Measurements from ENCODE around the gene MACROD2.

The MACROD2 gene

GRCh38 chr20:14116037-14116436 is 120.7 kb downstream of the MACROD2 start:
- Histone ChIP-seq H3K27me3 (no peaks in the 10 kb centered on the region), H3K36me3 (no peaks in the 10 kb centered on the region), H3K4me1 (ENCODE audit: control insufficient read depth in 1 of 2, insufficient read depth in 1 of 2, low read depth in 1 of 2, low read length in 1 of 2) (no peaks in the 10 kb centered on the region), H3K9me3 (no peaks in the 10 kb centered on the region), H3K27ac (no peak overlapping the region), H3K4me3 (ENCODE audit: low read depth in 1 of 2, low read length in 1 of 2) (no peak overlapping the region)
- TF ChIP-seq CTCF (IDR thresholded peaks at IDR 0.05) = no peak

- no peaks in the 10 kb centered on the region for H3K9me3 ChIP-seq
- H3K4me1 ChIP-seq (ENCODE audit: control insufficient read depth in 1 of 2, insufficient read depth in 1 of 2, low read depth in 1 of 2, low read length in 1 of 2) = no peaks in the 10 kb centered on the region
- no peak for TF ChIP-seq CTCF (IDR thresholded peaks at IDR 0.05)
- no peaks in the 10 kb centered on the region for H3K36me3 ChIP-seq
- H3K27ac ChIP-seq = no peak overlapping the region
- H3K4me3 ChIP-seq (ENCODE audit: low read depth in 1 of 2, low read length in 1 of 2) = no peak overlapping the region
- H3K27me3 ChIP-seq = no peaks in the 10 kb centered on the region
These were observed 122.5 kb downstream of the MACROD2 start for GRCh38 chr20:14117768-14118167.

GRCh38 chr20:14126856-14127255 is 131.5 kb downstream of the MACROD2 start:
- TF ChIP-seq CTCF (IDR thresholded peaks at IDR 0.05) = no peak
- Histone ChIP-seq H3K27ac (no peak overlapping the region), H3K4me1 (ENCODE audit: control insufficient read depth in 1 of 2, insufficient read depth in 1 of 2, low read depth in 1 of 2, low read length in 1 of 2) (no peaks in the 10 kb centered on the region), H3K27me3 (no peaks in the 10 kb centered on the region), H3K4me3 (ENCODE audit: low read depth in 1 of 2, low read length in 1 of 2) (no peak overlapping the region), H3K9me3 (no peaks in the 10 kb centered on the region), H3K36me3 (no peaks in the 10 kb centered on the region)

- H3K27ac ChIP-seq = no peak overlapping the region
- H3K4me3 ChIP-seq (ENCODE audit: low read depth in 1 of 2, low read length in 1 of 2) = no peak overlapping the region
- H3K27me3 ChIP-seq = no peaks in the 10 kb centered on the region
- H3K36me3 ChIP-seq = no peaks in the 10 kb centered on the region
- no peaks in the 10 kb centered on the region for H3K9me3 ChIP-seq
- no peaks in the 10 kb centered on the region for H3K4me1 ChIP-seq (ENCODE audit: control insufficient read depth in 1 of 2, insufficient read depth in 1 of 2, low read depth in 1 of 2, low read length in 1 of 2)
- TF ChIP-seq CTCF (IDR thresholded peaks at IDR 0.05) = no peak
These were observed 132.4 kb downstream of the MACROD2 start for GRCh38 chr20:14127514-14128223.

GRCh38 chr20:14134004-14134403 is 138.7 kb downstream of the MACROD2 start:
- no peak overlapping the region for H3K4me3 ChIP-seq (ENCODE audit: low read depth in 1 of 2, low read length in 1 of 2)
- no peak for TF ChIP-seq CTCF (IDR thresholded peaks at IDR 0.05)
- no peaks in the 10 kb centered on the region for H3K4me1 ChIP-seq (ENCODE audit: control insufficient read depth in 1 of 2, insufficient read depth in 1 of 2, low read depth in 1 of 2, low read length in 1 of 2)
- no peaks in the 10 kb centered on the region for H3K27me3 ChIP-seq
- no peaks in the 10 kb centered on the region for H3K9me3 ChIP-seq
- no peak overlapping the region for H3K27ac ChIP-seq
- H3K36me3 ChIP-seq = no peaks in the 10 kb centered on the region
